ENCODE results near the gene ABCA4.

GRCh38 chr1:94044290-94044790, 76.6 kb downstream of the ABCA4 start:
- TF ChIP-seq CTCF (IDR thresholded peaks at IDR 0.05) (no peak), POLR2A (IDR thresholded peaks at IDR 0.05; ENCODE audit: low read depth) (no peak), EP300 (IDR thresholded peaks at IDR 0.05) (no peak), POLR2AphosphoS5 (IDR thresholded peaks at IDR 0.05) (peak in 1 of 2 donors; percentile 59)

All from esophagus muscularis mucosa (tissue), 4 donors.